Neural cell (in vitro differentiated cells): ENCODE measurements around the gene RPUSD1.

Source experiments
- CTCF ChIP-seq: fragments of 450-650 bp; IDR thresholded peaks from 2 replicates; pipeline ENCODE4 v1.5.1; 2014; ENCODE audit warnings: antibody characterized with exemption, mild to moderate bottlenecking, moderate library complexity; ENCODE audit not compliant: poor library complexity, severe bottlenecking
- EP300 ChIP-seq: fragments of 450-650 bp; conservative IDR thresholded peaks from 2 replicates; pipeline ENCODE4 v1.6.1; 2014; ENCODE audit warnings: antibody characterized with exemption, mild to moderate bottlenecking, moderate library complexity; ENCODE audit not compliant: poor library complexity, severe bottlenecking
- EZH2 ChIP-seq: fragments of 200-600, 300-800 bp; shearing (Covaris generic), sonication (generic); IDR thresholded peaks from 2 replicates; pipeline ENCODE4 v1.6.1; 2014; ENCODE audit warnings: antibody characterized with exemption, low read length, borderline replicate concordance, mild to moderate bottlenecking; ENCODE audit not compliant: insufficient read depth, poor library complexity, severe bottlenecking
- POLR2AphosphoS5 ChIP-seq: IDR thresholded peaks from 2 replicates; pipeline ENCODE4 v1.6.1; 2012
- TAF1 ChIP-seq: IDR thresholded peaks from 2 replicates; pipeline ENCODE4 v1.6.1; 2012; ENCODE audit warnings: low read depth

- no peak for TF ChIP-seq CTCF
- no peak for TF ChIP-seq EZH2
- no peak for TF ChIP-seq EP300
- TF ChIP-seq POLR2AphosphoS5, result no peak
- TF ChIP-seq TAF1, result no peak
Observed at GRCh38 chr16:794091-794822, 6.1 kb upstream of the RPUSD1 start.
